DND-41 (cell line): ENCODE measurements around the gene FDX1.

Source experiments
- ATAC-seq: fragments of 200-7000 bp; cut with Tn5 transposase; 3 replicates; pipeline ENCODE4 v1.9.1; 2021; ENCODE audit warnings: low read depth; ENCODE audit not compliant: insufficient read depth
- DNase-seq: peaks from one replicate; pipeline ENCODE4 v3.0.0-alpha.2; 2020
- H2AFZ ChIP-seq: 2 replicates; pipeline ENCODE4 v1.6.0; 2012; ENCODE audit warnings: low read depth, low read length
- H3K27ac ChIP-seq: 2 replicates; pipeline ENCODE4 v1.5.1; 2012; ENCODE audit warnings: low read length, inconsistent platforms
- H3K27me3 ChIP-seq: fragments of 200-600 bp; sonication (generic); 2 replicates; pipeline ENCODE4 v1.6.0; 2012; ENCODE audit warnings: low read length, mild to moderate bottlenecking, inconsistent platforms; ENCODE audit not compliant: insufficient read depth, poor library complexity
- H3K36me3 ChIP-seq: 2 replicates; pipeline ENCODE4 v1.5.1; 2012; ENCODE audit warnings: low read length, inconsistent platforms; ENCODE audit not compliant: insufficient read depth
- H3K4me1 ChIP-seq: 2 replicates; pipeline ENCODE4 v1.5.1; 2012; ENCODE audit warnings: mild to moderate bottlenecking, low read length; ENCODE audit not compliant: insufficient read depth
- H3K4me2 ChIP-seq: 2 replicates; pipeline ENCODE4 v1.6.0; 2012; ENCODE audit warnings: mild to moderate bottlenecking, moderate library complexity, low read length, inconsistent platforms; ENCODE audit not compliant: insufficient read depth
- H3K4me3 ChIP-seq, 2 experiments: fragments of 200-600 bp in 1 of 2; shearing (Covaris generic) in 1 of 2; 2 replicates each; pipeline ENCODE4 v1.5.1; 2012 to 2016; ENCODE audit warnings: inconsistent platforms in 2 of 2, low read length in 2 of 2, mild to moderate bottlenecking in 2 of 2, low read depth in 1 of 2, moderate library complexity in 1 of 2
- H3K79me2 ChIP-seq: 2 replicates; pipeline ENCODE4 v1.6.0; 2012; ENCODE audit warnings: low read length, inconsistent platforms; ENCODE audit not compliant: insufficient read depth
- H3K9ac ChIP-seq: 2 replicates; pipeline ENCODE4 v1.6.0; 2012; ENCODE audit warnings: low read depth, mild to moderate bottlenecking, inconsistent platforms, low read length, moderate library complexity
- H3K9me3 ChIP-seq: 2 replicates; pipeline ENCODE4 v1.5.1; 2012; ENCODE audit warnings: low read length, moderate library complexity, mild to moderate bottlenecking, inconsistent platforms; ENCODE audit not compliant: insufficient read depth, severe bottlenecking
- H4K20me1 ChIP-seq: 2 replicates; pipeline ENCODE4 v1.6.0; 2012; ENCODE audit warnings: low read length; ENCODE audit not compliant: insufficient read depth
- CTCF ChIP-seq: IDR thresholded peaks from 2 replicates; pipeline ENCODE4 v1.5.1; 2012; ENCODE audit warnings: borderline replicate concordance, low read length, moderate library complexity, mild to moderate bottlenecking; ENCODE audit not compliant: poor library complexity, severe bottlenecking; ENCODE audit errors: extremely low read depth
- EZH2 ChIP-seq: IDR thresholded peaks from 3 replicates; pipeline ENCODE4 v1.6.1; 2012; ENCODE audit warnings: borderline replicate concordance, low read depth, mild to moderate bottlenecking, moderate library complexity, low read length, inconsistent platforms; ENCODE audit not compliant: severe bottlenecking

Gene FDX1

GRCh38 chr11:110428040-110428439 lies 1.7 kb upstream of the FDX1 start:
- H3K4me3 ChIP-seq: no peak overlapping the region
- DNase-seq (no peak), ATAC-seq (no peak)
- H3K4me2 ChIP-seq: no peak overlapping the region
- H2AFZ ChIP-seq: no peak overlapping the region
- H3K9me3 ChIP-seq: no peaks in the 10 kb centered on the region
- TF ChIP-seq EZH2: no peak
- TF ChIP-seq CTCF: no peak
- peaks cover 3% of the 10 kb centered on the region; the same call in 1 of the 2 replicates for H4K20me1 ChIP-seq
- H3K4me1 ChIP-seq: peaks cover 31% of the 10 kb centered on the region
- no peak overlapping the region for H3K27ac ChIP-seq
- no peak overlapping the region for H3K9ac ChIP-seq
- no peaks in the 10 kb centered on the region for H3K27me3 ChIP-seq
- peaks cover 28% of the 10 kb centered on the region for H3K79me2 ChIP-seq
- no peaks in the 10 kb centered on the region; the same call in 1 of the 2 replicates for H3K36me3 ChIP-seq

- H3K9ac ChIP-seq: peak overlapping the region; percentile 88
- H4K20me1 ChIP-seq: peaks cover 10% of the 10 kb centered on the region; the same call in 1 of the 2 replicates
- H3K36me3 ChIP-seq: no peaks in the 10 kb centered on the region; the same call in 1 of the 2 replicates
- H3K79me2 ChIP-seq: peaks cover 39% of the 10 kb centered on the region
- peak overlapping the region; percentile 96 for H2AFZ ChIP-seq
- DNase-seq: no peak
- no peaks in the 10 kb centered on the region for H3K9me3 ChIP-seq
- peak overlapping the region; percentile 78 for H3K4me2 ChIP-seq
- H3K4me3 ChIP-seq: peak overlapping the region; percentile 49 to 72; a peak in 3 of 4 replicates
- no peaks in the 10 kb centered on the region for H3K27me3 ChIP-seq
- no peak for TF ChIP-seq EZH2
- H3K4me1 ChIP-seq: peaks cover 35% of the 10 kb centered on the region
- H3K27ac ChIP-seq: peak overlapping the region; percentile 76
- no peak for ATAC-seq
These were observed 605 bp upstream of the FDX1 start for GRCh38 chr11:110428956-110429730.

- TF ChIP-seq EZH2 (no peak), CTCF (no peak)
- Histone ChIP-seq H3K4me1 (peaks cover 35% of the 10 kb centered on the region), H3K4me3 (peak overlapping the region; percentile 49 to 72), H4K20me1 (peaks cover 19% of the 10 kb centered on the region; the same call in 1 of the 2 replicates), H2AFZ (peak overlapping the region; percentile 96), H3K27ac (peak overlapping the region; percentile 76), H3K9me3 (no peaks in the 10 kb centered on the region), H3K79me2 (peaks cover 52% of the 10 kb centered on the region), H3K9ac (peak overlapping the region; percentile 88), H3K36me3 (no peaks in the 10 kb centered on the region; the same call in 1 of the 2 replicates), H3K4me2 (peak overlapping the region; percentile 78), H3K27me3 (no peaks in the 10 kb centered on the region)
- ATAC-seq: peak; percentile 41
- DNase-seq: peak; percentile 54
These were observed 711 bp downstream of the FDX1 start for GRCh38 chr11:110430267-110431050.
